GM12878 (cell line): Measurements from ENCODE around the gene ZNF680. TPM values are rescaled to one million over a fixed set of nuclear protein-coding genes. Genes with fewer than 3 reads are reported as not detected.

Experiments
- ATAC-seq: fragments of 200-7000 bp; cut with Tn5 transposase; 3 replicates; pipeline ENCODE4 v1.9.1; 2020; ENCODE audit warnings: mild to moderate bottlenecking, moderate library complexity
- BruUV-seq: library from RNA; stranded (reverse); fragments of 400-500 nt; replicated peaks from 2 replicates; lab custom pipeline; 2021; lab: Mats Ljungman, UMichigan
- CTCF ChIA-PET: fragments of 300-600 bp; sonication (Branson Sonifier 250); formaldehyde crosslinking; extraction: SDS; loops from one replicate; lab custom pipeline; 2021; ENCODE audit warnings: inconsistent platforms; lab: Yijun Ruan, JAX
- POLR2A ChIA-PET: fragments of 350-600 bp; formaldehyde crosslinking; extraction: SDS; loops from one replicate; lab custom pipeline; 2021; ENCODE audit warnings: inconsistent platforms; lab: Charles Lee
- RAD21 ChIA-PET: fragments of 300-600 bp; sonication (Branson Sonifier 250); formaldehyde crosslinking; loops from one replicate; lab custom pipeline; 2023; ENCODE audit warnings: antibody characterized with exemption; ENCODE audit not compliant: unreplicated experiment; lab: Charles Lee
- SMC1A ChIA-PET: fragments of 300-600 bp; sonication (Branson Sonifier 250); formaldehyde crosslinking; loops from one replicate; lab custom pipeline; 2023; ENCODE audit not compliant: unreplicated experiment, uncharacterized antibody; lab: Charles Lee
- DNase-seq: peaks from one replicate; pipeline ENCODE4 v3.0.0-alpha.2; 2011; ENCODE audit warnings: low read depth, low spot score
- FAIRE-seq: peaks from 3 replicates; lab custom pipeline; 2011; peaks lifted over from hg19 to GRCh38; lab: Jason Lieb, UNC
- H2AFZ ChIP-seq: 2 replicates; pipeline ENCODE4 v1.6.0; 2011; ENCODE audit warnings: low read depth, low read length, control low read depth; ENCODE audit not compliant: control insufficient read depth
- H3K27ac ChIP-seq: 2 replicates; pipeline ENCODE4 v1.5.1; 2011; ENCODE audit warnings: control low read depth; ENCODE audit not compliant: control insufficient read depth, insufficient read depth
- H3K27me3 ChIP-seq, 2 experiments: replicated peaks in 1 of 2; 2 replicates each; pipeline versions ENCODE4 v1.6.0 to v1.6.1; 2011; ENCODE audit warnings: low read length in 1 of 2; ENCODE audit not compliant: control insufficient read depth in 2 of 2, insufficient read depth in 2 of 2
- H3K36me3 ChIP-seq, 2 experiments: 2 replicates each; pipeline ENCODE4 v1.5.1; 2011; ENCODE audit warnings: low read length in 1 of 2; ENCODE audit not compliant: control insufficient read depth in 2 of 2, insufficient read depth in 2 of 2
- H3K4me1 ChIP-seq: 2 replicates; pipeline ENCODE4 v1.6.1; 2011; ENCODE audit warnings: mild to moderate bottlenecking, low read length, moderate library complexity, mixed read lengths; ENCODE audit not compliant: control insufficient read depth, insufficient read depth
- H3K4me2 ChIP-seq: 2 replicates; pipeline ENCODE4 v1.6.0; 2011; ENCODE audit warnings: control low read depth; ENCODE audit not compliant: control insufficient read depth, insufficient read depth
- H3K4me3 ChIP-seq: fragments of 200-600 bp; sonication (generic); 2 replicates; pipeline ENCODE4 v1.5.1; 2016
- H3K79me2 ChIP-seq: 2 replicates; pipeline ENCODE4 v1.6.0; 2011; ENCODE audit warnings: low read length; ENCODE audit not compliant: control insufficient read depth, insufficient read depth
- H3K9ac ChIP-seq: 2 replicates; pipeline ENCODE4 v1.8.0; 2011; ENCODE audit warnings: low read length, control low read depth, mixed read lengths; ENCODE audit not compliant: control insufficient read depth, insufficient read depth
- H3K9me3 ChIP-seq: replicated peaks from 3 replicates; pipeline ENCODE4 v1.5.1; 2011; ENCODE audit warnings: mild to moderate bottlenecking, low read length; ENCODE audit not compliant: control insufficient read depth, insufficient read depth
- H4K20me1 ChIP-seq: 2 replicates; pipeline ENCODE4 v1.6.0; 2011; ENCODE audit not compliant: control insufficient read depth, insufficient read depth
- ATF2 ChIP-seq: IDR thresholded peaks from 2 replicates; pipeline ENCODE4 v1.6.1; 2012; ENCODE audit warnings: low read length, inconsistent platforms
- CBFB ChIP-seq: IDR thresholded peaks from 2 replicates; pipeline ENCODE4 v1.6.1; 2016; ENCODE audit warnings: antibody characterized with exemption, low read depth
- CREB1 ChIP-seq: IDR thresholded peaks from 2 replicates; pipeline ENCODE4 v1.6.1; 2012; ENCODE audit warnings: low read depth, mild to moderate bottlenecking, inconsistent platforms
- HSF1 ChIP-seq: fragments of 150-350 bp; IDR thresholded peaks from 2 replicates; pipeline ENCODE4 v1.6.1; 2014; ENCODE audit warnings: mild to moderate bottlenecking, low read depth, low read length
- KDM1A ChIP-seq: fragments of 200-600 bp; sonication (generic); IDR thresholded peaks from 2 replicates; pipeline ENCODE4 v1.6.1; 2016; ENCODE audit warnings: borderline replicate concordance
- NFIC ChIP-seq: IDR thresholded peaks from 2 replicates; pipeline ENCODE4 v1.6.1; 2012; ENCODE audit warnings: low read depth, mild to moderate bottlenecking, inconsistent platforms, low read length, moderate library complexity
- NR2C1 ChIP-seq: fragments of 450-650 bp; IDR thresholded peaks from 2 replicates; pipeline ENCODE4 v1.6.1; 2017; ENCODE audit warnings: antibody characterized with exemption, mild to moderate bottlenecking, moderate library complexity
- TCF3 ChIP-seq: IDR thresholded peaks from 2 replicates; pipeline ENCODE4 v1.6.1; 2012; ENCODE audit warnings: low read depth, mild to moderate bottlenecking, low read length, borderline replicate concordance; ENCODE audit not compliant: insufficient read depth
- WRNIP1 ChIP-seq: IDR thresholded peaks from 2 replicates; pipeline ENCODE4 v1.6.1; 2011; ENCODE audit warnings: low read depth, low read length, improper control_type of control experiment, borderline replicate concordance
- ZBED1 ChIP-seq: IDR thresholded peaks from 2 replicates; pipeline ENCODE4 v1.6.1; 2016; ENCODE audit warnings: borderline replicate concordance
- WGBS: methylation state at CpG from one replicate; pipeline ENCODE4 v1.1.6; 2016; ENCODE audit warnings: low lambda C conversion rate; ENCODE audit not compliant: insufficient replicate concordance, insufficient coverage; ENCODE audit errors: missing lambda C conversion rate; 5-methylcytosine and 5-hydroxymethylcytosine counted together
- in situ Hi-C: fragments of 300-500 bp; cut with MboI; formaldehyde crosslinking; loops from 9 replicates; pipeline ENCODE4 v1.14.3; 2018; ENCODE audit warnings: mixed read lengths
- intact Hi-C: fragments of 100-400 bp; cut with micrococcal nuclease; formaldehyde crosslinking; loops from one replicate; pipeline ENCODE4 v1.14.2; 2022; ENCODE audit not compliant: unreplicated experiment
- polyA plus RNA-seq, 11 experiments: library from polyadenylated mRNA; depleted of rRNA in 4 of 11; unstranded in 6 of 11; stranded (reverse) in 5 of 11; fragments of >200 nt; fragmentation: Nextera tagmentation in 4 of 11; fragmentation: Illumina TruSeq in 1 of 11; extraction: Ambion mirVana in 4 of 11; extraction: Trizol in 1 of 11; gene quantifications; 1 replicate in 1 of 11; 2 replicates in 10 of 11; pipeline versions ENCODE4 v1.2.1 to v1.2.3, GENCODE V29; 2011 to 2016; ENCODE audit warnings: inconsistent platforms in 2 of 11, missing spikeins in 2 of 11, low read depth in 1 of 11
- total RNA-seq, 4 experiments: library from RNA; depleted of rRNA in 3 of 4; stranded (reverse); fragments of >200 nt in 3 of 4; fragmentation: Illumina TruSeq in 1 of 4; extraction: Trizol in 1 of 4; gene quantifications; 2 replicates each; pipeline versions ENCODE4 v1.2.1 to v1.2.3, GENCODE V29; 2013 to 2021

Gene ZNF680
- total and polyA plus RNA-seq, 10 of the 15 experiments (the other 5 are each of a cell fraction or from before 2014, with no cell fraction given) = 5.0 to 13.6 (median 7.8) TPM

- Histone ChIP-seq H3K27ac (no peak overlapping the region), H3K9me3 (no peaks in the 10 kb centered on the region; the same call in 2 of the 3 replicates), H3K79me2 (no peaks in the 10 kb centered on the region), H3K4me2 (no peak overlapping the region)
- DNase-seq (no peak), FAIRE-seq (no peak)
- TF ChIP-seq TCF3 (no peak), CBFB (no peak), HSF1 (no peak), CREB1 (no peak), ATF2 (no peak), ZBED1 (no peak), WRNIP1 (no peak), NFIC (no peak), KDM1A (no peak), NR2C1 (no peak)
- TF ChIP-seq, all 136 proteins: peak for 0
- no peaks in the 10 kb centered on the region for H3K27me3 ChIP-seq
- ChIA-PET POLR2A (no interaction called here), CTCF (no interaction called here), SMC1A (no interaction called here), RAD21 (no interaction called here)
- intact Hi-C loops (no loop called here), in situ Hi-C loops (no loop called here)
- H2AFZ ChIP-seq = no peak overlapping the region
- H3K4me1 ChIP-seq = no peaks in the 10 kb centered on the region
- 0% methylated on average over 1 of the region's 1 CpG for WGBS
- H3K9ac ChIP-seq = no peak overlapping the region
- no peaks in the 10 kb centered on the region for H4K20me1 ChIP-seq
- BruUV-seq = no TSS peak
- no peak overlapping the region for H3K4me3 ChIP-seq
- no peak for ATAC-seq
- H3K36me3 ChIP-seq = no peaks in the 10 kb centered on the region
These were observed 48.8 kb upstream of the ZNF680 start for GRCh38 chr7:64611717-64612116.
